PC-9 (cell line): Measurements from ENCODE around the gene ATL1.

Source experiments
- CTCF ChIP-seq: fragments of 200-600 bp; sonication (generic); conservative IDR thresholded peaks from 2 replicates; pipeline ENCODE4 v1.6.1; 2017; ENCODE audit warnings: mixed run types, antibody characterized with exemption, mild to moderate bottlenecking, moderate library complexity
- EZH2 ChIP-seq: fragments of 200-600 bp; sonication (generic); IDR thresholded peaks from 2 replicates; pipeline ENCODE4 v1.8.0; 2017; ENCODE audit warnings: antibody characterized with exemption, low read depth

DNA sequence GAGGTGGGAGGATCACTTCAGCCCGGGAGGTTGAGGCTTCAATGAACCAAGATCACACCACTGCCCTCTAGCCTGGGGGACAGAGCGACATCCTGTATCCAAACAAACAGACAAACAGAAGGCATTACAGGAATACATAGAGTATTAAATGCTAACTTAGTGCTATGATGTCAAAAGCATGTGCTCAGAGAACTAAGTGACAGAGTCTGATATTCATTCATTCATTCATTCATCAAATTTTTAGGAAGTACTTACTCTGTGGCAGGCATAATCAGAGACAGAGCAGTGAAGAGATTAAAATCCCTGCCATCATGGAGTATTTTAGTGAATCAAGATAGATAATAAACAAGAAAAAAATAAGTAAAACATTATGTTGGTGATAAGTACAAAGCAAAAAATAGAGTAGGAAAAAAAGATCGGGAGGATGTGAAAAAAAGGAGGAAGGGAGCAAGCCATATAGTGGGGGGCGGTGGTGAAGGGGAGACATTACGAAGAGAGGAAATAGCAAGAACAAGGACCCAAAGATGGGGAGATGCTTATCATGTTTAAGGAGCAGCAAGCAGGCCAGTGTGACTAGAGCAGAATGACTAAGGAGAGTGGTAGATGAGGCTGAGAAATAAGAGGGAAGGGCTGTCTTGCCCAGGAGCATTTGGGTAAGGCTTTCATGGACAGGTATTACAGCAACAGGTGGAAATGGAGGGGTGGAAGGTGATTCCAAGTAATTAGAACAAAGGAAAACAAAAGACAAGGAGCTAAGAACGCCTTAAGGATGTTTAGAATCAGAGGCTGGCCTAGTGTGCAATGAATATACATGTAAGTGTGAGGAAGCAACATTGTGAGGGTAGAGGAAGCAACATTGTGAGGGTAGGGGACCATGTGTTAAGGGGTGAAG is 30.4 kb upstream of the ATL1 start:
- TF ChIP-seq CTCF: no peak
- TF ChIP-seq EZH2: no peak
